HepG2 (cell line): ENCODE results near the gene MRPL2. TPM values are rescaled to one million over a fixed set of nuclear protein-coding genes. Genes with fewer than 3 reads are reported as not detected.

Experiments used
- ATAC-seq: fragments of 200-7000 bp; cut with Tn5 transposase; 3 replicates; pipeline ENCODE4 v1.9.1; 2020; ENCODE audit warnings: mild to moderate bottlenecking, moderate library complexity
- BruUV-seq: library from RNA; stranded (reverse); fragments of 400-500 nt; replicated peaks from 2 replicates; lab custom pipeline; 2021; lab: Mats Ljungman, UMichigan
- CTCF ChIA-PET: fragments of 300-600 bp; formaldehyde crosslinking; extraction: SDS; loops from one replicate; lab custom pipeline; 2021; ENCODE audit warnings: low total read pairs, inconsistent platforms, low intra/inter-chr PET ratio; lab: Yijun Ruan, JAX
- POLR2A ChIA-PET: fragments of 350-600 bp; sonication (Branson Sonifier 250); formaldehyde crosslinking; loops from one replicate; lab custom pipeline; 2020; ENCODE audit warnings: antibody characterized with exemption, inconsistent platforms; lab: Yijun Ruan, JAX
- DNase-seq: peaks from one replicate; pipeline ENCODE4 v3.0.0-alpha.2; 2015; ENCODE audit warnings: low spot score
- FAIRE-seq: peaks from 3 replicates; lab custom pipeline; 2011; peaks lifted over from hg19 to GRCh38; lab: Jason Lieb, UNC
- H2AFZ ChIP-seq: one replicate; pipeline ENCODE4 v1.6.1; 2011; ENCODE audit warnings: low read length, inconsistent platforms
- H3K27ac ChIP-seq: fragments of 300-600 bp; 3 replicates; pipeline ENCODE4 v1.8.0; 2011; ENCODE audit warnings: mixed run types, mild to moderate bottlenecking, mixed read lengths, low read length, inconsistent platforms; ENCODE audit not compliant: insufficient read depth; ENCODE audit errors: extremely low read length
- H3K27me3 ChIP-seq, 2 experiments: fragments of 200-600 bp in 1 of 2; 2 replicates in 1 of 2; 3 replicates in 1 of 2; pipeline versions ENCODE4 v1.6.0 to v1.8.0; 2011; ENCODE audit warnings: low read length in 2 of 2, mild to moderate bottlenecking in 2 of 2, moderate library complexity in 2 of 2, inconsistent platforms in 1 of 2; ENCODE audit not compliant: insufficient read depth in 2 of 2, control insufficient read depth in 1 of 2
- H3K36me3 ChIP-seq, 2 experiments: fragments of 200-600 bp in 1 of 2; replicated peaks in 1 of 2; 2 replicates in 1 of 2; 3 replicates in 1 of 2; pipeline versions ENCODE4 v1.5.1 to v1.8.0; 2011; ENCODE audit warnings: low read length in 2 of 2, inconsistent platforms in 1 of 2; ENCODE audit not compliant: insufficient read depth in 2 of 2, control insufficient read depth in 1 of 2
- H3K4me1 ChIP-seq: 2 replicates; pipeline ENCODE4 v1.5.1; 2012; ENCODE audit warnings: low read length, inconsistent platforms; ENCODE audit not compliant: insufficient read depth
- H3K4me2 ChIP-seq: 2 replicates; pipeline ENCODE4 v1.6.0; 2011; ENCODE audit warnings: low read depth, low read length, inconsistent platforms
- H3K4me3 ChIP-seq, 3 experiments: fragments of 200-600 bp in 1 of 3; sonication (generic), shearing (Covaris generic) in 1 of 3; replicated peaks in 1 of 3; 2 replicates each; pipeline ENCODE4 v1.5.1; 2011 to 2016; ENCODE audit warnings: low read length in 3 of 3, inconsistent platforms in 2 of 3, low read depth in 2 of 3, mild to moderate bottlenecking in 2 of 3, control low read depth in 1 of 3, mixed read lengths in 1 of 3; ENCODE audit not compliant: insufficient read depth in 1 of 3
- H3K79me2 ChIP-seq: one replicate; pipeline ENCODE4 v1.6.1; 2011; ENCODE audit warnings: low read length, inconsistent platforms; ENCODE audit not compliant: insufficient read depth
- H3K9ac ChIP-seq: 2 replicates; pipeline ENCODE4 v1.6.0; 2011; ENCODE audit warnings: mild to moderate bottlenecking, low read depth, low read length, inconsistent platforms; ENCODE audit not compliant: insufficient read depth
- H3K9me3 ChIP-seq: 2 replicates; pipeline ENCODE4 v1.5.1; 2012; ENCODE audit warnings: mild to moderate bottlenecking, low read length
- H4K20me1 ChIP-seq: 2 replicates; pipeline ENCODE4 v1.6.0; 2011; ENCODE audit warnings: inconsistent platforms, mild to moderate bottlenecking, low read length, moderate library complexity; ENCODE audit not compliant: insufficient read depth
- AGO2 ChIP-seq: fragments of 200-400 bp; formaldehyde crosslinking; optimal IDR thresholded peaks from 2 replicates; pipeline ENCODE3; 2017; ENCODE audit warnings: mild to moderate bottlenecking, low read depth, low read length, moderate library complexity
- CHD2 ChIP-seq: IDR thresholded peaks from 2 replicates; pipeline ENCODE4 v1.6.1; 2011; ENCODE audit warnings: low read depth, low read length, improper control_type of control experiment
- HOXA5 ChIP-seq: sonication (generic); formaldehyde crosslinking; IDR thresholded peaks from 2 replicates; pipeline ENCODE4 v1.4.0; 2020; ENCODE audit warnings: missing genetic modification reagents
- MTA1 ChIP-seq: sonication (generic); formaldehyde crosslinking; IDR thresholded peaks from 2 replicates; pipeline ENCODE4 v1.4.0; 2020; ENCODE audit warnings: missing genetic modification reagents, mild to moderate bottlenecking, borderline replicate concordance
- POLR2G ChIP-seq: fragments of 200-400 bp; formaldehyde crosslinking; IDR thresholded peaks from 2 replicates; pipeline ENCODE4 v1.6.1; 2018; ENCODE audit warnings: mild to moderate bottlenecking, low read depth, low read length, moderate library complexity
- RBM39 ChIP-seq: fragments of 200-400 bp; formaldehyde crosslinking; IDR thresholded peaks from one replicate; pipeline ENCODE4 v1.6.1; 2018; ENCODE audit warnings: antibody characterized with exemption, mild to moderate bottlenecking, low read depth, low read length; ENCODE audit not compliant: poor library complexity, severe bottlenecking
- SOX6 ChIP-seq, 2 experiments: fragments of 450-650 bp in 1 of 2; sonication (generic) in 1 of 2; formaldehyde crosslinking in 1 of 2; IDR thresholded peaks; 2 replicates each; pipeline versions ENCODE4 v1.4.0 to v1.6.1; 2017 to 2020; ENCODE audit warnings: antibody characterized with exemption in 1 of 2, mild to moderate bottlenecking in 1 of 2, missing genetic modification reagents in 1 of 2
- SRSF4 ChIP-seq: fragments of 200-400 bp; formaldehyde crosslinking; IDR thresholded peaks from one replicate; pipeline ENCODE4 v1.6.1; 2018; ENCODE audit warnings: mild to moderate bottlenecking, low read depth, low read length, moderate library complexity; ENCODE audit not compliant: poor library complexity, severe bottlenecking
- ZNF790 ChIP-seq: sonication (generic); formaldehyde crosslinking; IDR thresholded peaks from 2 replicates; pipeline ENCODE4 v1.8.0; 2022; ENCODE audit warnings: missing genetic modification reagents, mild to moderate bottlenecking, borderline replicate concordance
- WGBS: methylation state at CpG from one replicate; pipeline ENCODE4 v1.1.6; 2017; ENCODE audit warnings: low lambda C conversion rate; 5-methylcytosine and 5-hydroxymethylcytosine counted together
- in situ Hi-C: cut with HindIII; loops from 2 replicates; pipeline ENCODE4 v1.10.0; 2017; ENCODE audit warnings: low pct_unique_long_range_greater_than_20kb; ENCODE audit not compliant: extremely low pct_ligation_motif_present
- intact Hi-C: fragments of 100-400 bp; cut with micrococcal nuclease; formaldehyde crosslinking; loops from one replicate; pipeline ENCODE4 v1.10.0; 2022; ENCODE audit not compliant: unreplicated experiment
- polyA plus RNA-seq, 8 experiments: library from polyadenylated mRNA; depleted of rRNA in 3 of 8; stranded (reverse) in 7 of 8; unstranded in 1 of 8; fragments of >200 nt; fragmentation: Illumina TruSeq in 4 of 8; extraction: Trizol in 4 of 8; gene quantifications; 2 replicates each; pipeline versions ENCODE4 v1.2.1 to v1.2.3, GENCODE V29; 2011 to 2016; ENCODE audit warnings: low read depth in 4 of 8, missing spikeins in 1 of 8, mixed read lengths in 1 of 8; ENCODE audit not compliant: insufficient read depth in 1 of 8
- total RNA-seq, 5 experiments: library from RNA; depleted of rRNA; stranded (reverse); fragments of >200 nt; fragmentation: Illumina TruSeq; extraction: Trizol; gene quantifications; 2 replicates each; pipeline ENCODE4 v1.2.3, GENCODE V29; 2016; ENCODE audit warnings: low read depth in 1 of 5
- TF ChIP-seq, protein P1 (sequence below), 2 experiments: sonication (generic) in 1 of 2; formaldehyde crosslinking in 1 of 2; IDR thresholded peaks; 2 replicates each; pipeline versions ENCODE4 v1.4.0 to v1.6.1; 2016 to 2020; ENCODE audit warnings: borderline replicate concordance in 1 of 2, low read depth in 1 of 2, mild to moderate bottlenecking in 1 of 2, missing genetic modification reagents in 1 of 2
- TF ChIP-seq, protein P2 (sequence below): sonication (generic); formaldehyde crosslinking; IDR thresholded peaks from 2 replicates; pipeline ENCODE4 v1.8.1; 2022; ENCODE audit warnings: low read depth, mild to moderate bottlenecking, missing genetic modification reagents

The MRPL2 gene
- total and polyA plus RNA-seq, 2 of the 13 experiments (the other 11 are each of a cell fraction or from before 2014, with no cell fraction given), result 56.8 to 65.6 TPM

DNA sequence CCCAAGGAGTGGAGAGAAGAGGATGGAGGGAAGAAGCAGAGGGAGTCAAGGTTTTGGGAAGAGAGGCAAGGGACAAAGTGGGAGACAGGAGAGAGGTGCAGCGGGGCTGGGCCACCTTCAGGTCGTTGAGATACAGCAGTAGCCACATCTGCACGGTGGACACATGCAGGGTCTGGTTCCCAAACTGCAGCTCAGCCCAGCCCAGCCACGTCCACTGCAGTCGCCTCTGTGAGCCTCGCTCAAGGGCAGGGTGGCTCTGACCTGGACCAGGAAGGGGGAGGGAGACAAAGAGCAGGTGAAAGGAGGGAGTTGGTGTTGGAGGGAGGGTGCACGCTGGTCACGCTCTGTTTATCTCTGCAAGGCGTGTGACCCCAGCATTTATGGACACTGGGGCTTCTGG is 20.5 kb downstream of the MRPL2 start (continued):
- TF ChIP-seq POLR2G (peak; percentile 14; the same call in 1 of the 2 replicates), SRSF4 (no peak), AGO2 (peak; percentile 42), RBM39 (no peak), ZNF790 (CRISPR knock-in tag) (no peak), HOXA5 (CRISPR knock-in tag) (no peak)

DNA sequence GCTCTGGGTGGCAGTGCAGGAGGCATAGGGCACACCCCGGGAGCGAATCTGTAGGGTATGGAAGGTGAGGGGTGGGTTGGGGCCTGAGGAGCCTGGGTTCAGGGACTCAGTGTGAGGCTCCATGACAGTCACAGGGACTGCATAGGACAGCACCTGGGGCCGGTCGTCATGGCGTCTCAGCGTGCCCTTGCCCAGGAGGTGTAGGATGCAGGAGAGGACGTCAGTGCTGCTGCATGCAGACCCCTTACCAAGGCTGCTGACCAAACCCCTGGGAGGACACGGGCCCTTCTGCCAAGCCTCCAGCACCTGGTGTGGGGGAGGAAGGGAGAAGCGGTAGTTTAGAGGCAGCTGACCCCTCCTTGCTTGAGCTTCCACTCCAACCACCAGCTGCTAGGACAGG is 21.5 kb downstream of the MRPL2 start:
- no peak overlapping the region for H2AFZ ChIP-seq
- H4K20me1 ChIP-seq, result peaks cover 3% of the 10 kb centered on the region; the same call in 1 of the 2 replicates
- BruUV-seq, result TSS peak; percentile 32
- H3K4me2 ChIP-seq, result no peak overlapping the region
- DNase-seq (no peak), FAIRE-seq (no peak), ATAC-seq (peak; percentile 3; the same call in 1 of the 3 replicates)
- H3K36me3 ChIP-seq, result peaks cover 34 to 61% of the 10 kb centered on the region in 2 experiments
- no peak overlapping the region for H3K9ac ChIP-seq
- no peak overlapping the region for H3K27ac ChIP-seq
- CTCF ChIA-PET, result no interaction called here
- H3K9me3 ChIP-seq, result no peaks in the 10 kb centered on the region
- H3K79me2 ChIP-seq, result no peaks in the 10 kb centered on the region
- H3K27me3 ChIP-seq, result no peaks in the 10 kb centered on the region
- POLR2A ChIA-PET, result interaction anchor here (3.6 kb wide), 1 partner anchor 16 kb away, joined by 19 read pairs; the partner anchor contains the start of gene CUL7
- H3K4me3 ChIP-seq, result no peak overlapping the region
- intact Hi-C loops (no loop called here), in situ Hi-C loops (no loop called here)
- H3K4me1 ChIP-seq, result peaks cover 12% of the 10 kb centered on the region
- 100% methylated on average over 9 of the region's 9 CpGs for WGBS
- TF ChIP-seq MTA1 (CRISPR knock-in tag) (0 out of 2 replicates have a peak, but pooled peaks have one; percentile 18), SOX6 (IDR thresholded peaks at IDR 0.05) (no peak), SOX6 (CRISPR knock-in tag; IDR thresholded peaks at IDR 0.05) (no peak), CHD2 (no peak)
- TF ChIP-seq, protein P1, sequence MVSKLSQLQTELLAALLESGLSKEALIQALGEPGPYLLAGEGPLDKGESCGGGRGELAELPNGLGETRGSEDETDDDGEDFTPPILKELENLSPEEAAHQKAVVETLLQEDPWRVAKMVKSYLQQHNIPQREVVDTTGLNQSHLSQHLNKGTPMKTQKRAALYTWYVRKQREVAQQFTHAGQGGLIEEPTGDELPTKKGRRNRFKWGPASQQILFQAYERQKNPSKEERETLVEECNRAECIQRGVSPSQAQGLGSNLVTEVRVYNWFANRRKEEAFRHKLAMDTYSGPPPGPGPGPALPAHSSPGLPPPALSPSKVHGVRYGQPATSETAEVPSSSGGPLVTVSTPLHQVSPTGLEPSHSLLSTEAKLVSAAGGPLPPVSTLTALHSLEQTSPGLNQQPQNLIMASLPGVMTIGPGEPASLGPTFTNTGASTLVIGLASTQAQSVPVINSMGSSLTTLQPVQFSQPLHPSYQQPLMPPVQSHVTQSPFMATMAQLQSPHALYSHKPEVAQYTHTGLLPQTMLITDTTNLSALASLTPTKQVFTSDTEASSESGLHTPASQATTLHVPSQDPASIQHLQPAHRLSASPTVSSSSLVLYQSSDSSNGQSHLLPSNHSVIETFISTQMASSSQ (IDR thresholded peaks at IDR 0.05; ENCODE audit: low read depth), result no peak
- TF ChIP-seq, protein P1 (CRISPR knock-in tag; IDR thresholded peaks at IDR 0.05; ENCODE audit: borderline replicate concordance), result 0 out of 2 replicates have a peak, but pooled peaks have one; percentile 28
- TF ChIP-seq, protein P2, sequence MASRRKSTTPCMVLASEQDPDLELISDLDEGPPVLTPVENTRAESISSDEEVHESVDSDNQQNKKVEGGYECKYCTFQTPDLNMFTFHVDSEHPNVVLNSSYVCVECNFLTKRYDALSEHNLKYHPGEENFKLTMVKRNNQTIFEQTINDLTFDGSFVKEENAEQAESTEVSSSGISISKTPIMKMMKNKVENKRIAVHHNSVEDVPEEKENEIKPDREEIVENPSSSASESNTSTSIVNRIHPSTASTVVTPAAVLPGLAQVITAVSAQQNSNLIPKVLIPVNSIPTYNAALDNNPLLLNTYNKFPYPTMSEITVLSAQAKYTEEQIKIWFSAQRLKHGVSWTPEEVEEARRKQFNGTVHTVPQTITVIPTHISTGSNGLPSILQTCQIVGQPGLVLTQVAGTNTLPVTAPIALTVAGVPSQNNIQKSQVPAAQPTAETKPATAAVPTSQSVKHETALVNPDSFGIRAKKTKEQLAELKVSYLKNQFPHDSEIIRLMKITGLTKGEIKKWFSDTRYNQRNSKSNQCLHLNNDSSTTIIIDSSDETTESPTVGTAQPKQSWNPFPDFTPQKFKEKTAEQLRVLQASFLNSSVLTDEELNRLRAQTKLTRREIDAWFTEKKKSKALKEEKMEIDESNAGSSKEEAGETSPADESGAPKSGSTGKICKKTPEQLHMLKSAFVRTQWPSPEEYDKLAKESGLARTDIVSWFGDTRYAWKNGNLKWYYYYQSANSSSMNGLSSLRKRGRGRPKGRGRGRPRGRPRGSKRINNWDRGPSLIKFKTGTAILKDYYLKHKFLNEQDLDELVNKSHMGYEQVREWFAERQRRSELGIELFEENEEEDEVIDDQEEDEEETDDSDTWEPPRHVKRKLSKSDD (CRISPR knock-in tag), result no peak
